ENCODE data around the gene FAM240A.

FAM240A gene

GRCh38 chr3:46671541-46672348 lies 59.4 kb downstream of the FAM240A start:
- FAIRE-seq (no peak), DNase-seq (ENCODE audit: insufficient read length, low spot score) (no peak)

GRCh38 chr3:46672349-46672695 lies 60.0 kb downstream of the FAM240A start:
- FAIRE-seq: no peak
- DNase-seq (ENCODE audit: insufficient read length, low spot score): no peak

DNA sequence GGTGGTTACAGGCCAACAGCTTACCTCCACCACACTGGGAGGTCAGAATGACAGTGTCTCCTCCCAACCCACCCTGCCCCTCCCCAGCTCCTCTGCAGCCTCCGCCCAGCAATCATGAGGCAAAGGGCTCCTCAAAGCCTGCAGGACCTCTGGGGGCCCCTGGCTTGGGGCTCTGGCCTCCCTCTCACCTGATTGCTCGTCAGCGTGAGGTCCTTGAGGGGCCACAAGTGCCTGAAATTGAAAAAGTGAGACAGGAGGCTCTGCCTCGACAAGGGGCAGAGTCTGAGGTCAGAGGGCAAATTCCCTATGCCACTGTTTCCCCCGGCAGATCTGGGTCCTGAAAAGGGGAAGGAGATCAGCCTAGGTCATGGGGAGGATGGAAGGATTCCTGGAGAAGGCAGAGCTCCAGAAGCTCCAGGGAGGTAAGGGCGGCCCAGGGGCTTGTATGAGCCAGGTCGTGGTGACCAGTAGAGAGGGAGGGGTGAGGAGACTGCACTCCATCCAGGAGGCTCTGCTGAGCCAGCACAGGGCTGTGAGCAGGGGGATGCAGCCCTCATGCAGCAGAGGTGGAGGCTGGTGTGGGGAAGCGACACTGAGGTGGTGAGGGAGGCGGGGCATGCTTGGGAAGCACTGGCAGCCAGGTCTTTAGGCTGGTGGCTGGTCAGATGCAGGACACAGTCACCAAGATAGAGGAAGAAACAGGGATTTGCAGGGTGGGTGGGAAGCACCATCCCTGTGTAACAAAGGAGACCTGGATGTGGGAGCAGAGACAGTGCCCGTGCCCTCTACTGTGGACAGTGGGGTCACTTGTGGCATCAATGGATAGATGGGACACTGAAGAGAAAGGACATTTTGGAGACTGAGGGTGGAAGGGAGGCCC lies 61.1 kb downstream of the FAM240A start:
- DNase-seq (ENCODE audit: insufficient read length, low spot score): no peak
- FAIRE-seq: no peak

- FAIRE-seq (no peak), DNase-seq (ENCODE audit: insufficient read length, low spot score) (no peak)
Observed at GRCh38 chr3:46674031-46674845, 61.9 kb downstream of the FAM240A start.

- DNase-seq (ENCODE audit: insufficient read length, low spot score): no peak
- FAIRE-seq: no peak
Observed at GRCh38 chr3:46675426-46675825, 63.1 kb downstream of the FAM240A start.
